GM19239 (cell line): ENCODE results near the gene ME3.
A peak's percentile ranks its signal among the peaks of the same experiment; 100 is the strongest.

Experiments
- DNase-seq: peaks from one replicate; pipeline ENCODE4 v3.0.0; 2011; ENCODE audit warnings: low spot score; ENCODE audit not compliant: insufficient read length
- FAIRE-seq: peaks from 2 replicates; lab custom pipeline; 2011; peaks lifted over from hg19 to GRCh38; lab: Jason Lieb, UNC

The ME3 gene

DNA sequence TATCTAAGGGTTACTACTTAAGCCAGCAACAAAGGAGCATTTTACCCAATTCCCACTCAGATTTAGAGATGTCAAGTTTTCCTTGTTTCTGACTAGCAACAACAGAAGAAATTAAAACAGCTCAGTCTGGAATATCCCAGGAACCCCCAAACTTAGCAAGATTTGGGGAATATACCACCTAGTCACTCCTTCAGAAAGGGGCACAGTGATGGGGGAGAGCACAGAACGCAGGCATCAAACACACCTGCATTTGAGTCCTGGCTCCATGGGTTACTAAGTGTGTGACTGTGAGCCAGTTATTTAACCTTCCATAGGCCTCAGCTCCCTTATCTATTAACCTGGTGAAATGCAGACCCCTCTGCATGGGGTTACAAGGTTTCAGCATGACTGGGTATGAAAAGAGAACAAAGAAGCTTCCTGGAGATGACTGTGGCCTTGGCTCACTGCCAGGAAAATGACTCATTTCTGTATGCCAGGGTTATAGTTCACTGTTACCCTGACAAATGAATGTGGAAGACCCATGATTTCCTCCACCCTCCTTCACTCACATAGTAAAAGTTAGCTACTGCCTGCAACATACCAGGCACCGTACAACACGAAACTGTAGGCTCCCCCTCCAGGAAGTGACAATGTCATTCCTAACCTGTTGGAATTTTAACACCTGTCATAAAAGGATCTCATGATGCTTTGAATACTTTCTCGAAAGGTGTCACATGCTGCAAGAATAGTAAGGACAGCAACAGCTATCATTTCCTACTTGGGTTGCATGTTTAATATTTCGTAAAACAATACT, 79.6 kb downstream of the ME3 start:
- peak; percentile 92 for FAIRE-seq
- DNase-seq: peak; percentile 45

DNA sequence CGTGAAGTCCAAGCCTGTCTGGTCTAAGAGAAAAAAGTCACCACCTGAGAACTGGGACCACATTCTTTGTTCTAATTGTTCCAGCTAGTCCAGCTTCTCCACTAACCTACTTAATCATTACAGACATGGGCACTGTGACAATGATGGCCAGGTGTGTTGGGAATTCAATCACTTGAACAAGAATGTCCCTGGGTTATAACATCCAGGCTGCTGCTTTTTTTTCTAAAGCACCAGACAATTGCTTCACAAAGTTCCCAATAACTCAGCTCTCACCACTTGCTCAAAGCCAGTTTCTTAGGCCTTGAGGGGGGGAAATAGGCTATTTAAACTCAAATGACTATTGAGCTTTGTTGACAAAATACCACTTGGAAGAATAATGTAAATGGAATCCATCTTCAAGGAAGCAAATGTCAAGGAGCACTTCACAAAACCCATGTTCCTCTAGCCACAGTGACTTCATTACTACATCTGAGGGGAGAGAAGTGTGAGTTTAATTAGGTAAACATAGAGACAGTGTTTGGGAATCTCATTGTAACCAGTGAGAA, 80.3 kb downstream of the ME3 start:
- no peak for FAIRE-seq
- no peak for DNase-seq

DNA sequence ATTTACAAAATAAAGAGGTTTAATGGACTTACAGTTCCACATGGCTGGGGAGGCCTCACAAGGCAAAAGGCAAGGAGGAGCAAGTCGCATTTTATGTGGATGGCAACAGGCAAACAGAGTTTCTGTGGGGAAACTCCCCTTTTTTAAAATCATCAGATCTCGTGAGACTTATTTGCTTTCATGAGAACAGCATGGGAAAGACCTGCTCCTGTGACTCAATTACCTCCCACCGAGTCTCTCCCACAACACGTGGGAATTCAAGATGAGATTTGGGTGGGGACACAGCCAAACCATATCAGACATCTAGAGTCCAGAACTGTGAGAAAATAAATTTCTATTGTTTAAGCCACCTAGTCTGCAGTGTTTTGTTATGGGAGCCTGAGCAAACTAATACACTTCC, 80.8 kb downstream of the ME3 start:
- FAIRE-seq: no peak
- DNase-seq: no peak

DNA sequence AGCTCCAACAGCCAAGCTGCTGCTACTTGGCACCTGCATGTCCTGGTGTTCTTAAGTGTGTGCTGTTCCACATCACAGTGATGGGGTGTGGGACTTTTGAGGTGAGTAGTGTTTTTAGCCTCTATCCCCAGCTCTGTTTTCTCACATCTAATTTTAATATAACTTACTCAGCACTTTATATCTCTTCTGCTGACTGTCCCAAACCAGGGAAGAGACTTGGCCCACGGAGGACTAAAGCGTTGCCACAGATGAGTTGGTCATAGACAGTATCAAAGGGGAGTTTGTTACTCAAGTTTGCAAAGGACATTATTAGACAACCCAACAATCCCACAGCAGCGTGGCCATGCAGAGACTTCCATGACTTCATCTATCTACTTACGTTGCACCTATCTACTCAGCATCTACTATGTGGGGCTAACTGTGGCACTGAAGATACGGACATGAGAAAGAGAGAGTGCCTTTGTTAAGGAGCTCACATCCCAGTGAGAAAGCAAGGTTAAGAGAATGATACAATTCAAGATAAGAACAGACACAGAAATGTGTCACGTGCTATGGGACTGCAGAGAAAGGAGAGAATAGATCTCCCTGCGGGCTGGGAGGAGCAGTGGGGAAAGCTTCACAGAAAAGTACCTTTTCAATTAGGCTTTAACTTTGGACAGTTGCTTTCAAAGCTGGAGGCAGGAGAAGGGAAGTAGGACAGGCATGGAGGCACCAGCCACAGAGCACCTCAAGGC, 82.4 kb downstream of the ME3 start:
- no peak for DNase-seq
- FAIRE-seq: no peak

DNA sequence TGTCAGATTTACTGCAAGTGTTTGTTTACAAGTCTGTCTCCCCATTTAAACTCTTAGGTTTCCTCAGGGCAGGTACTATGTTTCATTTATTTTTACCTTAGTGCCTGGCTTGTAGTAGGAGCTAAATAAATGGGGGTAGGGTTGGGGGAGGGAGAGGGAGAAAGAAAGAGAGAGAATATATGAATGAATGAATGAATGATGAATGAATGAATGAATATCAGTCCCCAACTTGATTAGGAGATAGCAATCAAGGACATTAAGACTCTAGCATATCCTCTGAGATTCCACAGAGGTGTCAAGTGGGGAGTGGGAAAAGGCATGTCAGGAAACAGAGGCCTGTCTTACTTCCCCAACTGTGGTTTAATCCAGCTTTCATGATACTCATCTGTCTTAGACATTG, 83.2 kb downstream of the ME3 start:
- no peak for FAIRE-seq
- no peak for DNase-seq

DNA sequence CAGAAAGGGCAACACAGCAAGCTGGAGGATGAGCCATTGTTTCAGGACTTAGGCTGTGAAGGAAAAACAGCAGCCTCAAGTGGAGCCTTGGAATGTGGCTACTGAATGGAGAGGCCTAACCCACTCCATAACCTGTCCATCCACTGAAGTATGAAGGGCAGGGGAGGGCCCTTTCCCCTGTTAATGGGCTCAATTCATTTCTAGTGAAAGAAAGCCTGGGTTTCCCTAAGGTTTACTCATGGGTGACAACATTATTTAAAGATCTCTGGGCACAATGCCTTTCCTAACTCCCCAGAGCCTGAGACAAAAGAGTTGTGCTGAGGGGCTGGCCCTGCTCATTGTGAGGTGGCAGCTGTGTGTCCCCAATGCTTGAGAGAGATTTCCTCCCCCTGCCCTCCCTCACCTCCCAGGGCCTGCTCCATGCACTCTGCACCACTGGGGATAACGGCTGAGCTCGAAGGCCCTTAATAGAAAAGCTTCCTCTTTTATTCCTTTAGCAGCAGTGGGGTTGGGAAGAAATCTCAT, 83.8 kb downstream of the ME3 start:
- FAIRE-seq (no peak), DNase-seq (no peak)

DNA sequence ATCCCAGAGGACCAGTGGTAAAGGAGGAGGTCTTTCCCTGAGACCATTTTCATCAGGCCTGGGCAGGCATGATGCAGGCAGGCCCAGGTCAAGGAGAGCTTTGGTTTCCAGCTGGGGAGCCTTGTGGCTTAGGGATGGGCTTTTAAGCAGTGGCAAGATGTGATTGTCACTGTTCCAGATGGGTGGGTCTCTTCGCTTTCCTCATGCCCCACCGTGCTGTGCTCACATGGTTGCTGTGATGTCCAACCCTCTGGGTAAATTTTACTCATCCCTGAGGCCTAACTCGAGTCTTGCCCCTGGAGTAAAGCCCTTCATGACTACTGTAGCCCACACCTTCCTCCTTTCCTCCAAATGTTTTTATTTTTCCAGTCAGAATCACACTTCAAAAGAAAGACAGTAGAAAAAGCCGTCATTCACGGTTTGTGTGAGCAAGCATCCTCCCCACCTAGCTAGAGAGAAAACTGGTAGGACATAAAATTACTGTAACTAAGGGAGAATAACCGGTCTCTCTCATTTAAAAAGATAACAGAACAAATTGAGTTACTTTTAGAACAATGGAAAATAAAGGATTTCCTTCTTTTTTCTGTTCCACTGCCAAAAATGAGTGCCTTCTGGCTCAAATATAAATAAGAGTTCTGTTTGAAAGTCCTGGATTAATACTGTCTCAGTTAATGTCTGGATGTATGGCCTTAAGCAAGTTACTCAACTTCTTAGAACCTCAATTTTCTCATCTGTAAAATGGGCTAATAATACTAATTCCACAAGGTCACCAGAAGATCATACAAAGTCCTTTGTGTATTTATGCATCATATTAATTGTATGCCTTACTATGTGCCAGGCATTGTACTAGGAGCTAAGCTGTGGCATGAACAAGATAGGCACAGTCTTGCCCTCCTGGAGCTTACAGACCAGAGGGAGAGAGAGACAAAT, 84.9 kb downstream of the ME3 start:
- no peak for FAIRE-seq

DNA sequence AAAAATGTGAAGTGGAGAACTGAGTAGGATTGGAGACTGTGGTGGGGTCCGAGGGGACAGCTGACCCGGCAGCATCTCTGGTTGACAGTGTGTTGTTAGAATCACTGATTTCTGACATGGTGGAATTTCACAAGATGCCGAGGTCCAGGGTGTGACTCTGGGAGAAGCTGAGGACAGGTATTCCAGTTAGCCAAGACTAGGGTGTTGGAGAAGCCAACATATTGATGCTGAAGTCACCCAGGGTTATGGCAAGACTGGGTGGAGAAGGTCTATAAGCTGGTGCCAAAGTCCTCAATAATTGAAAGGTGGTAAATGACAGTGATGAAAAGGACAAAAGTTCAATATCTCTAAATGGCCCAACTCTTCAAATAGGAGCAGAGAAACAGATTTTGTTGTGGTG, 86.1 kb downstream of the ME3 start:
- no peak for FAIRE-seq
- no peak for DNase-seq

More for the DNA sequence above, 84.9 kb downstream of the ME3 start:
- DNase-seq: no peak

DNA sequence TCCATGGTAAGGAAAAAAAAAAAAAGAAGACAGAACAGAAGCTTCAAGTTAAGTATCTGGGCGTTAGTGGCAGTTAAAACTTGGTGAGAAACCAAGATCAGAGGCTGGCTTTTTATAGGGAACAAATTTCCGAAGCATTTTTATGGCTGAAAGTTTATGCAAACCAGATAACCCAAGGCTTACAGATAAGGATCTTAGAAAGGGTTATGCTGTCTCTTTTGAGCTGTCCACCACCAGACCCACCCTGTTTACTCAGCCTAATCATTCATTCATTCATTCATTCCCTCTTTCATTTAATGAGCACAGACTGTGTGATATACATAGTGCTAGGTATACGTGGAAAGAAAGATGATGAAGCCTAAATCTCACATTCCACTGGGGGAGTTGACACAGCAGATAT, 89.5 kb downstream of the ME3 start:
- no peak for DNase-seq
- FAIRE-seq: no peak

DNA sequence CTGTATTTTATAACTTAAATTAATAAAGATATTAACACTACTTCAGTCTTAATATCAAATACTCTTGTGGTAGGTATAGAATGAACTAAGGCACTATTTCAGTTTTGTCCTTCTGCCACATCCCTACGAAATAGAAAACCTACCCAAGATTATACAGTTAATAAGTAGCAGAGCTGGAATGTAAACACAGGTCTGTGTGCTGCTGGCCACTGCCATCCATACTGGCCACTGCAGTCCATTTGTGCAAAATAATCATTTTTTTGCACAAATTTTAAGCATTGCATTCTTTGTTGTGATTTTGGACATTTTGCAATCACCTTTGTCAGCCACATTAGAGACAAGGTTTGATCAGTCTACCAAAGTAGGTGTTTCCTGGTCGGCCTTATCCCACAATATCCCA, 91.9 kb downstream of the ME3 start:
- DNase-seq: no peak
- no peak for FAIRE-seq

DNA sequence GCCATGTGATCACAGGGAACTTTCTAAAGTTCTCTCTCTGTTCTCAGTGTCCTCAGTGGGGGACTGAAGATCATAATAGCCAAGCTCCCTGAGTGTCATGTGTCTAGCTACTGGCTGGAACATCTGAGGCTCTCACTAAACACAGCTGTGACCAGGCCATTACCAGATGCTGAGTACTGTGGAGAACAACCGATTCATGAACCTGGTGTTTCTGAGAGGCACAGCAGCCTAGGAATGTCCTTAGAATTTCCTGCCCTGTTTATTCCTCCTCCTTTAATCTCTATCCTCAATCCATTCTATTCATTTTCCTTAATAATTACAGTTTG, 93.0 kb downstream of the ME3 start:
- no peak for FAIRE-seq
- no peak for DNase-seq

DNA sequence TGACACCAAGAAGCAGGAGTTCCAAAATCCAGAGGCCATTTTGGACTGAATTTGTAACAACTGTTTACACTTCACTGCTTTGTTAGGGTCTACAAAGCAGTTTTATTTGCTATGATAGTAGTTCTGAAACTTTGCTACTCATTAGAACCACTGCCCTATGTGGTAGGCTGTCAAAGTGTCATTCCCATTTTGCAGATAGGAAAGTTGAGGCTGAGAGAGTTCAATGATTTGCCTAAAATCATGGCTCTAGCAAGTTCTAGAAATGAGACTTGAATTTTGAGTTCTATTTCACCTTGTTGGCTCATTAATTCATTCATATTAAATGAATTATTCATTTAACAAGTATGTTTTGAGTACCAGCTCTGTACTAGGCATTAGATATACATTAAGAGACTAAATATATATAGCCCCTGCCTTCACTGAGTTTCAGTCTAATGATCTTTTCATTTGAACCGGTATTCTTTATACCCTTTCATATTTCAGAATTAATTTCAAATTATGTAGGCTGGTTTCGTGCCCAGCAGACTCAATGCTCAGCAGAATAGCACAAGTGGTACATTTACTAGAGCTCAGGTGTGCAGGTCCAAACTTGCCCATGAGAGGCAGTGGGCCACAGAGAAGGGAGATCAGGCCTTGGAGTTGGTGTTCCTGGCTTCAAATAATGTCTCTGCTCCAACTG, 93.5 kb downstream of the ME3 start:
- FAIRE-seq (no peak), DNase-seq (no peak)

DNA sequence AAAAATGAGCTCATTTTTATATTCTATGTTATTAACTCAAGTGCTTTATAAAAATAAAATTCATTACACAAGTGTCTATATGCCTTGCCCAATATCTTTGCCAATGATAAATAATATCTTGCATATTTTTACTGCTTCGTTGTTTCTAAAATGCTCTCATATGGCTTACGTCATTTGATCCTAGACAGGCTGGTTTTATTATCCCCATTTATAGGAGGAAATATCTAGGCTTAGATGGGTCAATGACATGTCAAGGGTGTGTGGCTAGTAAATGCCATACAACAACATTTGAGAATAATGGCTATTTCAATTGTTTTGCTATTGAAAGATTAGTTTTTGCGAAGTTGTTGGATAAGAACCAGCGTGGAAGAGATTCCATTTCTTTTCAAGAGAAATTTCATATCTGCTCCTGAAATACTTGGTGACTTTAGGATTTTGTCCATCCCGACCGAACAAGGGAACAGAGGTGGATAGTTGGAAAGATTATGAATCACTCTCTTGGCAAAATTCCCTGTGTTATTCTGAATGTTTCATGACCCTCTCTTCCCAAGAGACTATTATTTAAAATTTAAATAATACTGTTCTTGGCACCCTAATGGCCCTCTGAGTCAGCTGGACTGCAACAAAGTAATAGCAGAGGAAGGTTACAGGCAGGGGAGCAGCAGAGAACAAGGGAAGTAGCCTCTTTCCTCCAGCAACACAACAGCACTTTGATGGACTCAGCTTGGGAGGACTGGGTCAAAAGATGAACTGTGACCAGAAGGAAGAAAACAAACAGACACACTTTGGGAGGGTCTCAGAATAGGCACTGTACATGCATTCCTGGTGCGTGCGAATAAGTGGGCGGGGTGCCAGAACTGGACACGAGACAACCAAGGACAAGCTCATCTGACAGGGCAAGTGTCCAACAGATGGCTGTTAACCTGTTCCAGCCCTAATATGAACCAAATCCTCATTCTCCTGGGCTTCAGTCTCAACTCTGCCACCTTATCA, 94.5 kb downstream of the ME3 start:
- no peak for FAIRE-seq

DNA sequence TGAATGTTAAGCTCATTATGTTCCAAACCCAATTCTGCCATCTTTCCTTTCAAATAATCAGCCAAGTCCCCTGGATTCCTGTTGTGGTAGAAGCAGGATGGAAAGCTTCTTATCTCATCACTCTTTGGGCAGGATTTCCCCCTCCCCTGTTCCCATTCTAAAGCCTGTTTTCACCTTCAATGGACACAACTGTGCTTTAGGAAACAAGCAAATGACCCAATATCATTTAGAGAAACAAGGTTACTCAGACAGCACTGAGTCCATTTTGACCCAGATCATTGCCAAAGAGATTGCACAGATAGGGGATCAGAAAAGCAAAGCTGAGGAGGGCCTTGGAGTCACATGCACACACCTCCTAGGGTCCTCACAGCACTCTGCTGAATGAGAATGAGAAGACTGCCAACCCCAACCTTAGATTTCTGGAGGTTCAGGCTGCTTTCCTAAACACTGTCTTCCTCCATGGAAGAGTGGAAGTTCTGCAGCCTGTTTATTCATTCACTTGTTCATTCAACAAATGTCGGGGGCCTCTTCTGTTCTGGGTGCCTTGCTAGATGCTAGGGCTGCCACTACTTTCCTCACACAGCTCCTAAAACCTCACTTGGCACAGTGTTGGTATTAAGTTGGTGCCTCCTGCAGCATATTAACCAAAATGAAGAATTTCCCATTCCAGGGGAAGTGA, 95.3 kb downstream of the ME3 start:
- DNase-seq (no peak), FAIRE-seq (no peak)

More for the DNA sequence above, 94.5 kb downstream of the ME3 start:
- DNase-seq: no peak

DNA sequence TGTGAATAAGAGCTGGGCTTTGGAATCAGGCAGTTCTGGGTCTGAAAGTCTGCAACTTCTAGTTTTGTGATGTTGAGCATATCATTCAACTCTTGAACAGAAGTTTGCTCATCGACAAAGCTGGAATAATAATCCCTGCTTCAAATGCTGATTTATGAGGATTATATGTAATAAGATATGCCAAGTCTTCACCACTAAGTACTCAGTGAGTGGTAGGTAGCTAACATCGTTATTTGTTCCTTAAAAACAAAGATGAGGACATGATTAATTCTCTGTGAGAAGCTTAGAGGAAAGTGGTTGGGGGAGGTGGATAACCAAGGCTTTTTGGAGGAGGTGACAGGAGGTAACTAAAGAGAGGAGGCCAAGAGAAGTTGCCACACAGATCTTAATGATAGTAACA, 96.5 kb downstream of the ME3 start:
- no peak for FAIRE-seq
- DNase-seq: no peak

DNA sequence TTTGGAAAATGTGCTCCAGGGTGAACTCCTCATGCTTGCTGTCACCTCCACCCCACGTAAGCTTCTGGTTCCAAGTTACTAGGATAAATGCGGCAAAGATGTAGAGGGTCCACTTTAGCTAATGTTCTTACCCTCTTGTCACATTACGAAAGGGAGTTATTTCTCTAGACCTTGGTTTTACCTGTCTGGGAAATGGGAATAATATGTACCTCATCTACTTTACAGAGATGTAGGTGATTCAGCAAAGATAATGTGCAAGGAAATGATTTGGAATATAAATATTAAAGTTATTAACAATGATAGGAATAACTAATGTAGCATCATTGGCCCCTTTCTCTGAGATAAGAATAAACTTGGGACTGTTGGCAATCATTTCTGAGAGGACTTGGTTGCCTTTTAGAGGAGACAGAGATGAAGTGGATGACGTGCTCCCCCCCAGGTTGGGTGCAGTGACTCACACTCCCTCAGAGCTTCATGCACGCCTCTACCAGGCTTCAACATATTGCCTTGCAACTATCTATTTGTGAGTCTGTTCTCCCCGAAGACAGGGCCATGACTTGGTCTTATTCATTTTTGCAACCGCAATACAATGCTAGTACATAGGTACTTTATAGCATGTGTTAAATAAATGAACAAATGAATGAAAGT, 97.1 kb downstream of the ME3 start:
- FAIRE-seq: no peak
- no peak for DNase-seq

DNA sequence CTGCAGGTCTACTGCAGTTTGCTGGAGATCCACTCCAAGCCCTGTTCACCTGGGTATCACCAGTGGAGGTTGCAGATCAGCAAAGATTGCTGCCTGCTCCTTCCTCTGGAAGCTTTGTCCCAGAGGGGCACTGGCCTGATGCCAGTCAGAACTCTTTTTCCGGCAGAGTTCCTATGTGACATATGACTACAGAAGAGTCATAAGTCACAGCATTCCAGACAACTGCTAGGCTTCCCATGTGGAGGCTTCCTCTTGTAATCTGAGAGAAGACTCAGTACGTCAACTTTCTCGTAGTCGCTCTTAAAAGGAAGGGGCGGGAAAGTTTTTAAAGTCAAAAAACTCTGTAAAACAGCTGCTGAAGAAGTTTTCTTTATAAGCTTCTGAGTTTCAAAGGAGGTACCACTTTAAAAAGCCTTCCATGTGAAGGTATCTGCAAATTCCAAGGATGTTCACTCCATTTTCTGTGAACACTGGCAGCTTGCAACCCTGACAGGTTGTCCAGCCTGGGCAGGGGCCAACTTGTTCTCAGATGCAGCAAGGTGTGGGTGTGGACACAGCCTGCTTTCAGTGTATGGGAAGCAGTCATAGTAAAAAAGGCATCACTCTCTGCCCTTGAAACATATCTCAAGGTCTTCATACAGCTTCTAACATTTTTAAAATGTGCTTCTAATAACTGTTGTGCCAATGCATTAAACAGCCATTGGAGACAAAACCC, 97.8 kb downstream of the ME3 start:
- no peak for FAIRE-seq

More for the DNA sequence above, 97.8 kb downstream of the ME3 start:
- DNase-seq: no peak
